Activated CD8-positive, alpha-beta memory T cell treated with anti-CD3 and anti-CD28 coated beads, Interleukin-2, amount 50 U/mL, for 1 hour (primary cell): ENCODE measurements around the gene ANKS1A.
"Not testable (repeated sequence)": the region's sequence is repeated elsewhere in the genome, so short reads cannot be mapped to it uniquely, and the experiment has no call there.

Experiments
- DNase-seq: peaks from one replicate; pipeline ENCODE4 v3.0.0-alpha.2; 2020; ENCODE audit errors: extremely low read depth

Gene ANKS1A

DNA sequence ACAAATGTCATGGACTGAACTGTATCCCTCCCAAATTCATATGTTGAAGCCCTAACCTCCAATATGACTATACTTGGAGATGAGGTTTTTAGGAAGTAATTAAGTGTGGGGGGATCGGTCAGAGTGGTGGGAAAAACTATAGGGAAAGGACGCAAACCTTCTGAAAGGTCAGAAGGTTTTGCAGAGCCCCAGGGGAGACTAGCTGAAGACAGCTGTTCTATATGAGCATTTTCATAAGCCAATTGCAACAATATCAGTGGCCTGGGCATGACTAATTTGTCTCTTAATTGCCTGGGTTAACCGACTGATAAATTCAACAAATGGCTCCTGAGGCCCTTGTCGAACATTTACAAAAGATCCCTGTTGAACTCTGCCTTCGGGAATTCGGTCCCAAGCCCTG lies 217.0 kb downstream of the ANKS1A start:
- DNase-seq, result not testable (repeated sequence)

GRCh38 chr6:35107208-35107607 lies 218.2 kb downstream of the ANKS1A start:
- DNase-seq, result not testable (repeated sequence)

GRCh38 chr6:35107761-35108160 lies 218.7 kb downstream of the ANKS1A start:
- DNase-seq, result not testable (repeated sequence)

DNA sequence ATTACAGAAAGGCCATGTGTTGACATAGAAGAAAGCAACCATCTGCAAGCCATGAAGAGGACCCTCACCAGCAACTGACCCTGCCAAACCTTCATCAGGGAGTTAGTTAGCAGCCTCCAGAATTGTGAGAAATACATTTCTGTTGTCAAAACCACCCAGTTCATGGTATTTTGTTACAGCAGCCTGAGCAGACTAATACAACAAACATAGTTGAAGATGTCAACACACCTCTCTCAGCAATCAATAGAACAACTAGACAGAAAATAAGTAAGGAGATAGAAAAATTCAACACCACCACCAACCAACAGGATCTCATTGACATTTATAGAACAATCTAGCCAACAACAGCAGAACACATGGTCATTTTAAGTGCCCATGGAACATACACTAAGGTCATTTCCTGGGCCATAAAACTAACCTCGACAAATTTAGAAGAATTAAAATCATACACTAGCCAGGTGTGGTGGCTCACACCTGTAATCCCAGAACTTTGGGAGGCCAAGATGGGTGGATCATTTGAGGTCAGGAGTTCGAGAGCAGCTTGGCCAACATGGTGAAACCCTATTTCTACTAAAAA lies 219.3 kb downstream of the ANKS1A start:
- DNase-seq, result no peak

- DNase-seq, result no peak
Observed at GRCh38 chr6:35120746-35121145, 231.7 kb downstream of the ANKS1A start.

GRCh38 chr6:35124356-35124755 lies 235.3 kb downstream of the ANKS1A start:
- DNase-seq, result no peak

DNA sequence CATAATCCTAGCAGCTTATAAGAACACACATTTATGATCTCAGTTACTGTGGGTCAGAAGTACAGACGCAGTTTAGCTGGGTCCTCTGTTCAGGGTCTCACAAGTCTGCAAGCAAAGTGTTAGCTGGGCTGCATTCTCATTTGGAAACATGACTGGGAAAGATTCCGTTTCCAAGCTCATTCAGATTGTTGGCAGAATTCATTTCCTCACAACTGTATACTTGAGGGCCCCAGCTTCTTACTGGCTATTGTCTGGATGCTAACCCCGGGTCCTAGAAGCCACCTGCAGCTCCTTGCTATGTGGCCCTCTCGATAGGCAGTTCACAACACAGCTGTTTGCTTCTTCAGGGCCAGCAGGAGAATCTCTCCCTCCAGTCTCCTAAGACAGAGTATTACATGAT lies 239.0 kb downstream of the ANKS1A start:
- no peak for DNase-seq

- no peak for DNase-seq
Observed at GRCh38 chr6:35128496-35128895, 239.4 kb downstream of the ANKS1A start.

GRCh38 chr6:35136185-35136584 lies 247.1 kb downstream of the ANKS1A start:
- DNase-seq, result no peak

DNA sequence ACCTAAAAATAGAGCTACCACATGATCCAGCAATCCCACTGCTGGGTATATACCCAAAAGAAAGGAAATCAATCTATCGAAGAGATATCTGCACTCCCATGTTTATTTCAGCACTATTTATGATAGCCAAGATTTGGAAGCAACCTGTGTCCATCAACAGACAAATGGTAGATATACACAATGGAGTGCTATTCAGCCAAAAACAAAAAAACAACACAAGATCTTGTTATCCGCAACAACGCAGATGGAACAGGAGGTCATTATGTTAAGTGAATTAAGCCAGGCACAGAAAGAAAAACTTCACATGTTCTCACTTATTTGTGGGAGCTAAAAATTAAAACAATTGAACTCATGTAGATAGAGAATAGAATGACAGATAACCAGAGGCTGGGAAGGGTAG lies 249.1 kb downstream of the ANKS1A start:
- not testable (repeated sequence) for DNase-seq

- DNase-seq, result no peak
Observed at GRCh38 chr6:35139470-35139869, 250.4 kb downstream of the ANKS1A start.

- peak; percentile 9 for DNase-seq
Observed at GRCh38 chr6:35139924-35140638, 251.0 kb downstream of the ANKS1A start.

- no peak for DNase-seq
Observed at GRCh38 chr6:35140639-35141006, 251.6 kb downstream of the ANKS1A start.
